Measurements from ENCODE around the gene CPLANE2. TPM values are rescaled to one million over a fixed set of nuclear protein-coding genes. Genes with fewer than 3 reads are reported as not detected.

The CPLANE2 gene
- total RNA-seq, 4 donors from 2014 or later, result 0.60 to 12.3 (median 4.3) TPM

DNA sequence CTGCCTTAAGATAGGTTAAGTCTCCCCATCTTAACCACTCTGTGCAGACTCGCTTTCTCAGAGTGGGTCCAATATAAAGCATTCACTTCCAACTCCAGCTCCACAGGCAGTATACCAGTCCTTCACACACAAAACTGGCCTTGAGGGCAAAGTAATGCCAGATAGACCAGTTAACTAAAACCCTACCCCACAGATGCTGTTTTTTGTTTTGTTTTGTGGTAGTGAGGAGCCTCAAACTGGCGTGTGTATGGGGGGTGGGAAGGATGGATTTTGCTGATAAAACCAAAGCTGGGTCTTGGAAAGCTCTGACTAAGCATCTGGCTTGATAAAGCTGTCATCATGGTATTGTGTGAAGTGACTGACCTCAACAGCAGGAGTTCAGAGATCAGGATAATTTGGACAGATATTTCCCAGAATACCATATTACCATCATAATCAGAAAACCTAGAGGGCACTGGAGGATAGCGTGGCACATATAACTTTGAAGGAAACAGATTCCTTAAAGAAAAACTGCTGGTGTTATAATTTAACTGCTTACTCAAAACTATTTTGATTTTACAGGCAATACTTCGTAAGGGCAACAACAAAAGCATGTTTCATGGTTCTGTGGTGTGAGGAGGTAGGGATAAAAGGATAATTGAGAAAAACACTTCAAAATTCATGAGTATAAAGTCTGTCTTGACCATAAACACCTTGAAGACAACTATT, 29.6 kb upstream of the CPLANE2 start:
- Histone ChIP-seq H3K27ac (no peak overlapping the region), H3K4me3 (no peak overlapping the region), H3K27me3 (no peaks in the 10 kb centered on the region), H3K4me1 (peaks cover 0 to 9% (median 0%) of the 10 kb centered on the region in 4 donors), H3K36me3 (no peaks in the 10 kb centered on the region), H3K9me3 (no peaks in the 10 kb centered on the region)
- TF ChIP-seq POLR2A (IDR thresholded peaks at IDR 0.05) (no peak), POLR2AphosphoS5 (IDR thresholded peaks at IDR 0.05) (no peak), EP300 (IDR thresholded peaks at IDR 0.05; ENCODE audit: low read depth) (no peak)
- in situ Hi-C loops (cut with MboI; ENCODE audit: low pct_ligation_motif_present in 1 of 4, low pct_unique_long_range_greater_than_20kb in 1 of 4, low sequenced_read_pairs in 3 of 4) (no loop called here), intact Hi-C loops (cut with DNase I; ENCODE audit: low total_unique reads) (no loop called here)
- 88 to 95% methylated on average over 2 to 4 of the region's 4 CpGs for WGBS, 2 donors (ENCODE audit: low coverage in 1 of 2)
- DNase-seq, result no peak

DNA sequence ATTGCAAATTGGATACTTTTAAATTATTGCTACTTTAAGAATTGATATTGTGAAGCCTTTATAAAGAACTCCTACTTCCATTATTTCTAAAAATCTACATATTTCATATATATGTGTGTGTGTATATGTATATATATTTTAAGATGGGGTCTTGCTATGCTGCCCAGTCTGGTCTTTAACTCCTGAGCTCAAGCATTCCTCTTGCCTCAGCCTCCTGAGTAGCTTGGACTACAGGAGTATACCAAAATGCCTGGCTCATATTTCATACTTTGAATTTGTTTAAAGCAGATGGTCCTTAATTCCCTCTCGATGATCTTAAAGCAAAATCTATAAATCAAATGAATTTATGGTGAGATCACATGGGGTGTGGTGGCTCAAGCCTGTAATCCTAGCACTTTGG, 25.1 kb upstream of the CPLANE2 start:
- TF ChIP-seq POLR2A (IDR thresholded peaks at IDR 0.05) (no peak), EP300 (IDR thresholded peaks at IDR 0.05; ENCODE audit: low read depth) (no peak), POLR2AphosphoS5 (IDR thresholded peaks at IDR 0.05) (no peak)
- TF ChIP-seq, protein P1, sequence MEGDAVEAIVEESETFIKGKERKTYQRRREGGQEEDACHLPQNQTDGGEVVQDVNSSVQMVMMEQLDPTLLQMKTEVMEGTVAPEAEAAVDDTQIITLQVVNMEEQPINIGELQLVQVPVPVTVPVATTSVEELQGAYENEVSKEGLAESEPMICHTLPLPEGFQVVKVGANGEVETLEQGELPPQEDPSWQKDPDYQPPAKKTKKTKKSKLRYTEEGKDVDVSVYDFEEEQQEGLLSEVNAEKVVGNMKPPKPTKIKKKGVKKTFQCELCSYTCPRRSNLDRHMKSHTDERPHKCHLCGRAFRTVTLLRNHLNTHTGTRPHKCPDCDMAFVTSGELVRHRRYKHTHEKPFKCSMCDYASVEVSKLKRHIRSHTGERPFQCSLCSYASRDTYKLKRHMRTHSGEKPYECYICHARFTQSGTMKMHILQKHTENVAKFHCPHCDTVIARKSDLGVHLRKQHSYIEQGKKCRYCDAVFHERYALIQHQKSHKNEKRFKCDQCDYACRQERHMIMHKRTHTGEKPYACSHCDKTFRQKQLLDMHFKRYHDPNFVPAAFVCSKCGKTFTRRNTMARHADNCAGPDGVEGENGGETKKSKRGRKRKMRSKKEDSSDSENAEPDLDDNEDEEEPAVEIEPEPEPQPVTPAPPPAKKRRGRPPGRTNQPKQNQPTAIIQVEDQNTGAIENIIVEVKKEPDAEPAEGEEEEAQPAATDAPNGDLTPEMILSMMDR (IDR thresholded peaks at IDR 0.05), result no peak
- H3K4me3 ChIP-seq, result no peak overlapping the region
- peaks cover 0 to 2% (median 0%) of the 10 kb centered on the region in 4 donors for H3K4me1 ChIP-seq
- H3K36me3 ChIP-seq, result no peaks in the 10 kb centered on the region
- H3K27me3 ChIP-seq, result no peaks in the 10 kb centered on the region
- no peaks in the 10 kb centered on the region for H3K9me3 ChIP-seq
- no peak overlapping the region for H3K27ac ChIP-seq
- in situ Hi-C loops (cut with MboI; ENCODE audit: low pct_ligation_motif_present in 1 of 4, low pct_unique_long_range_greater_than_20kb in 1 of 4, low sequenced_read_pairs in 3 of 4), result no loop called here
- 81 to 83% methylated on average over 1 of the region's 1 CpG for WGBS, 2 donors (ENCODE audit: low coverage in 1 of 2)
- intact Hi-C loops (cut with DNase I; ENCODE audit: low total_unique reads), result no loop called here
- no peak for DNase-seq

DNA sequence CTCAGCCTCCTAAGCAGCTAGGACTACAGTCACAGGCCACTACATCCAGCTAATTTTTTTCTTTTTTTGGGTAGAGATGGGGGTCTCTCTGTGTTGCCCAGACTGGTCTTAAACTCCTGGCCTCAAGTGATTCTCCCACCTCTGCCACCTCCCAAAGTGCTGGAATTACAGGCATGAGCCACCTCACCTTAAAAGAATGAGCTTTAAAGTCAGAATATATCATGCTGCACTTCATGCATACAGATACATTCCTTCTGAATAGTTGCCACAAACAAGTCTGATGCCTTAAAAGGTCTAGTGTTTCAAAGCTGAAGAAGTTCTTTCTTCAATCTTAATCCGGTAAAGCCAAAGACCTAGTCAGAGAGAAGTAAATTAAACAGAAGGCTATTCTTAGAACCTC, 23.8 kb upstream of the CPLANE2 start:
- Histone ChIP-seq H3K4me3 (no peak overlapping the region), H3K27ac (no peak overlapping the region), H3K36me3 (peaks cover 0 to 7% (median 2%) of the 10 kb centered on the region in 4 donors), H3K9me3 (no peaks in the 10 kb centered on the region), H3K27me3 (no peaks in the 10 kb centered on the region), H3K4me1 (no peaks in the 10 kb centered on the region)
- 78 to 90% methylated on average over 1 of the region's 1 CpG for WGBS, 2 donors (ENCODE audit: low coverage in 1 of 2)
- DNase-seq, result no peak
- intact Hi-C loops (cut with DNase I; ENCODE audit: low total_unique reads), result no loop called here
- TF ChIP-seq EP300 (IDR thresholded peaks at IDR 0.05; ENCODE audit: low read depth) (no peak), POLR2AphosphoS5 (IDR thresholded peaks at IDR 0.05) (no peak), POLR2A (IDR thresholded peaks at IDR 0.05) (no peak)
- TF ChIP-seq, protein P1 (IDR thresholded peaks at IDR 0.05), result no peak
- in situ Hi-C loops (cut with MboI; ENCODE audit: low pct_ligation_motif_present in 1 of 4, low pct_unique_long_range_greater_than_20kb in 1 of 4, low sequenced_read_pairs in 3 of 4), result no loop called here

DNA sequence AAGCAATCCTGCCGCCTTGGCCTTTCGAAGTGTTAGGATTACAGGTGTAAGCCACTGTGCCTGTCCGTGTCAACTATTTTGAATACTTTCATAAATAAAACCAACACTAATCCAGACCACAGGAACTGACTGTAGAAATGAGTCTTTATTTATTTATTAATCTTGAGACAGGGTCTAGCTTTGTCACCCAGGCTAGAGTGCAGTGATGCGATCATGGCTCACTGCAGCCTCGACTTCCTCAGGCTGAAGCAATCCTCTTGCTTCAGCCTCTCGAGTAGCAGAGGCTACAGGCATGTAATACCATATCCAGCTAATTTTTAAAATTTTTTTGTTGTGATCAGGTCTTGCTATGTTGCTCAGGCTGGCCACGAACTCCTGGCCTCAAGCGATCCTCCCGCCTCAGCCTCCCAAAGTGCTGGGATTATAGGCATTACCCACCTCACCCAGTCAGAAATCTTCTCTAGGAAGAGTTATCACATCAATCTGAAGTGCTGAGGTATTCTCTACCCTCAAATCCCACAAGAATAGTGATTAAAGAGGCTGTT, 21.7 kb upstream of the CPLANE2 start:
- Histone ChIP-seq H3K9me3 (no peaks in the 10 kb centered on the region), H3K4me1 (no peaks in the 10 kb centered on the region), H3K4me3 (no peak overlapping the region), H3K27me3 (no peaks in the 10 kb centered on the region), H3K27ac (no peak overlapping the region), H3K36me3 (peaks cover 0 to 17% (median 7%) of the 10 kb centered on the region in 4 donors)
- TF ChIP-seq, protein P1 (IDR thresholded peaks at IDR 0.05), result no peak
- TF ChIP-seq POLR2AphosphoS5 (IDR thresholded peaks at IDR 0.05) (no peak), POLR2A (IDR thresholded peaks at IDR 0.05) (no peak), EP300 (IDR thresholded peaks at IDR 0.05; ENCODE audit: low read depth) (no peak)
- in situ Hi-C loops (cut with MboI; ENCODE audit: low pct_ligation_motif_present in 1 of 4, low pct_unique_long_range_greater_than_20kb in 1 of 4, low sequenced_read_pairs in 3 of 4) (no loop called here), intact Hi-C loops (cut with DNase I; ENCODE audit: low total_unique reads) (no loop called here)
- WGBS, 2 donors (ENCODE audit: low coverage in 1 of 2), result 98 to 100% methylated on average over 5 to 9 of the region's 9 CpGs
- no peak for DNase-seq

All from transverse colon (tissue), 4 donors.